GM23248 (cell line): ENCODE measurements around the gene SLC4A11. TPM values are rescaled to one million over a fixed set of nuclear protein-coding genes. Genes with fewer than 3 reads are reported as not detected.
A peak's percentile ranks its signal among the peaks of the same experiment; 100 is the strongest.

Source experiments
- DNase-seq: peaks from one replicate; pipeline ENCODE4 v3.0.0-alpha.2; 2015
- H2AFZ ChIP-seq: fragments of 200-600 bp; sonication (generic); 2 replicates; pipeline ENCODE4 v1.6.1; 2016; ENCODE audit warnings: antibody characterized with exemption
- H3F3A ChIP-seq: fragments of 200-600 bp; sonication (generic); 2 replicates; pipeline ENCODE4 v1.6.1; 2016; ENCODE audit warnings: mild to moderate bottlenecking, antibody characterized with exemption, mixed run types; ENCODE audit not compliant: insufficient read depth
- H3K27ac ChIP-seq: fragments of 200-600 bp; sonication (generic); 2 replicates; pipeline ENCODE4 v1.5.1; 2016; ENCODE audit warnings: mild to moderate bottlenecking
- H3K27me3 ChIP-seq: fragments of 200-600 bp; sonication (generic); replicated peaks from 2 replicates; pipeline ENCODE4 v1.6.1; 2016; ENCODE audit warnings: mild to moderate bottlenecking; ENCODE audit not compliant: insufficient read depth
- H3K36me3 ChIP-seq: fragments of 200-600 bp; sonication (generic); 2 replicates; pipeline ENCODE4 v1.6.1; 2016; ENCODE audit warnings: low read depth, mild to moderate bottlenecking
- H3K4me1 ChIP-seq: fragments of 200-600 bp; sonication (generic); 2 replicates; pipeline ENCODE4 v1.6.1; 2016; ENCODE audit warnings: mild to moderate bottlenecking; ENCODE audit not compliant: insufficient read depth
- H3K4me2 ChIP-seq: fragments of 200-600 bp; sonication (generic); one replicate; pipeline ENCODE4 v1.6.1; 2016; ENCODE audit warnings: mild to moderate bottlenecking; ENCODE audit not compliant: unreplicated experiment
- H3K4me3 ChIP-seq: fragments of 200-600 bp; sonication (generic); 2 replicates; pipeline ENCODE4 v1.5.1; 2016; ENCODE audit warnings: mild to moderate bottlenecking
- H3K79me2 ChIP-seq: fragments of 200-600 bp; sonication (generic); 2 replicates; pipeline ENCODE4 v1.6.1; 2016; ENCODE audit warnings: mild to moderate bottlenecking; ENCODE audit not compliant: insufficient read depth
- H3K9ac ChIP-seq: fragments of 200-600 bp; sonication (generic); 2 replicates; pipeline ENCODE4 v1.6.1; 2016; ENCODE audit warnings: mild to moderate bottlenecking
- H3K9me2 ChIP-seq: fragments of 200-600 bp; sonication (generic); 2 replicates; pipeline ENCODE4 v1.6.1; 2016; ENCODE audit warnings: mixed run types, mild to moderate bottlenecking, moderate library complexity; ENCODE audit not compliant: insufficient read depth
- H3K9me3 ChIP-seq: fragments of 200-600 bp; sonication (generic); one replicate; pipeline ENCODE4 v1.6.1; 2017; ENCODE audit warnings: low read depth
- H4K20me1 ChIP-seq: fragments of 200-600 bp; sonication (generic); 2 replicates; pipeline ENCODE4 v1.6.0; 2016; ENCODE audit not compliant: insufficient read depth
- EZH2 ChIP-seq: fragments of 200-600 bp; sonication (generic); IDR thresholded peaks from 2 replicates; pipeline ENCODE4 v1.6.1; 2018; ENCODE audit warnings: antibody characterized with exemption, mild to moderate bottlenecking; ENCODE audit not compliant: insufficient read depth, poor library complexity, severe bottlenecking
- EZH2phosphoT487 ChIP-seq: fragments of 200-600 bp; sonication (generic); IDR thresholded peaks from 2 replicates; pipeline ENCODE4 v1.6.1; 2018; ENCODE audit warnings: antibody characterized with exemption, moderate library complexity, mild to moderate bottlenecking, low read depth; ENCODE audit not compliant: insufficient read depth
- WGBS, 2 experiments: methylation state at CpG; one replicate each; pipeline ENCODE4 v1.1.6; 2015 to 2017; ENCODE audit warnings: low lambda C conversion rate in 2 of 2, low coverage in 1 of 2; ENCODE audit errors: missing lambda C conversion rate in 2 of 2; 5-methylcytosine and 5-hydroxymethylcytosine counted together
- in situ Hi-C: fragments of 300-500 bp; cut with MboI; formaldehyde crosslinking; loops from 2 replicates; pipeline ENCODE4 v1.15.0; 2020
- polyA plus RNA-seq: library from polyadenylated mRNA; unstranded; fragments of >200 nt; fragmentation: Nextera tagmentation; extraction: Ambion mirVana; gene quantifications from 2 replicates; pipeline ENCODE4 v1.2.1, GENCODE V29; 2016
- total RNA-seq: library from RNA; depleted of rRNA; stranded (reverse); fragments of >200 nt; shearing (Covaris generic); gene quantifications from 2 replicates; pipeline ENCODE4 v1.2.3, GENCODE V29; 2014

Gene SLC4A11
- total and polyA plus RNA-seq, 2 experiments from 2014 or later = 0.65 to 1.1 TPM

- Histone ChIP-seq H3K79me2 (no peaks in the 10 kb centered on the region), H3K36me3 (no peaks in the 10 kb centered on the region), H3K9me2 (no peaks in the 10 kb centered on the region), H2AFZ (no peak overlapping the region), H3K27me3 (peaks cover 8% of the 10 kb centered on the region; the same call in 1 of the 2 replicates), H3K4me1 (no peaks in the 10 kb centered on the region), H3K4me3 (no peak overlapping the region), H3K27ac (no peak overlapping the region), H3K9ac (no peak overlapping the region), H3K9me3 (no peaks in the 10 kb centered on the region), H3K4me2 (no peak overlapping the region), H3F3A (0 out of 2 replicates have a peak, but pooled peaks cover 4% of the 10 kb centered on the region), H4K20me1 (no peaks in the 10 kb centered on the region)
- DNase-seq = peak; percentile 25
- TF ChIP-seq EZH2phosphoT487 = no peak
- TF ChIP-seq EZH2 = no peak
- in situ Hi-C loops = no loop called here
- WGBS, 2 experiments = 58 to 61% methylated on average over 6 of the region's 6 CpGs
Observed at GRCh38 chr20:3242172-3242692, 3.2 kb upstream of the SLC4A11 start.

GRCh38 chr20:3240776-3241363 is 1.9 kb upstream of the SLC4A11 start:
- Histone ChIP-seq H3K27ac (no peak overlapping the region), H3K4me1 (no peaks in the 10 kb centered on the region), H3K9me3 (no peaks in the 10 kb centered on the region), H3K27me3 (peaks cover 8% of the 10 kb centered on the region; the same call in 1 of the 2 replicates), H3K36me3 (no peaks in the 10 kb centered on the region), H3K9me2 (no peaks in the 10 kb centered on the region), H4K20me1 (no peaks in the 10 kb centered on the region), H3K9ac (no peak overlapping the region), H3K4me2 (no peak overlapping the region), H3F3A (no peaks in the 10 kb centered on the region), H3K4me3 (no peak overlapping the region), H3K79me2 (no peaks in the 10 kb centered on the region), H2AFZ (no peak overlapping the region)
- in situ Hi-C loops = no loop called here
- no peak for DNase-seq
- 89 to 90% methylated on average over 15 of the region's 15 CpGs for WGBS, 2 experiments
- TF ChIP-seq EZH2 (no peak), EZH2phosphoT487 (no peak)

GRCh38 chr20:3239867-3240775 is 1.1 kb upstream of the SLC4A11 start:
- H3K4me3 ChIP-seq = peak overlapping the region; percentile 75
- H3K4me1 ChIP-seq = no peaks in the 10 kb centered on the region
- WGBS, 2 experiments = 14 to 29% methylated on average over 39 to 48 of the region's 54 CpGs
- H3K9me3 ChIP-seq = no peaks in the 10 kb centered on the region
- no peaks in the 10 kb centered on the region for H3K9me2 ChIP-seq
- no peaks in the 10 kb centered on the region for H3K79me2 ChIP-seq
- no peaks in the 10 kb centered on the region for H4K20me1 ChIP-seq
- no peak for TF ChIP-seq EZH2
- TF ChIP-seq EZH2phosphoT487 = 0 out of 2 replicates have a peak, but pooled peaks have one; percentile 13
- in situ Hi-C loops = no loop called here
- no peaks in the 10 kb centered on the region for H3F3A ChIP-seq
- peak overlapping the region; percentile 67 for H3K4me2 ChIP-seq
- H3K27ac ChIP-seq = no peak overlapping the region
- H3K36me3 ChIP-seq = no peaks in the 10 kb centered on the region
- peaks cover 8% of the 10 kb centered on the region; the same call in 1 of the 2 replicates for H3K27me3 ChIP-seq
- peak; percentile 59 for DNase-seq
- H2AFZ ChIP-seq = peak overlapping the region; percentile 95
- peak overlapping the region; percentile 46 for H3K9ac ChIP-seq

- H3K36me3 ChIP-seq = no peaks in the 10 kb centered on the region
- peak overlapping the region; percentile 46; the same call in 1 of the 2 replicates for H3K9ac ChIP-seq
Observed at GRCh38 chr20:3238616-3239025, 369 bp downstream of the SLC4A11 start.

More at GRCh38 chr20:3238616-3239025, 369 bp downstream of the SLC4A11 start:
- no peaks in the 10 kb centered on the region for H3K4me1 ChIP-seq
- no peaks in the 10 kb centered on the region for H3F3A ChIP-seq
- peak; percentile 66 for DNase-seq
- no peaks in the 10 kb centered on the region for H4K20me1 ChIP-seq
- no peak overlapping the region for H3K27ac ChIP-seq
- no peaks in the 10 kb centered on the region for H3K9me3 ChIP-seq
- TF ChIP-seq EZH2 (peak; percentile 11), EZH2phosphoT487 (no peak)
- 2 to 7% methylated on average over 11 to 41 of the region's 48 CpGs for WGBS, 2 experiments
- peak overlapping the region; percentile 95 for H2AFZ ChIP-seq
- H3K4me3 ChIP-seq = peak overlapping the region; percentile 75
- H3K27me3 ChIP-seq = peaks cover 8% of the 10 kb centered on the region; the same call in 1 of the 2 replicates
- in situ Hi-C loops = no loop called here
- H3K9me2 ChIP-seq = no peaks in the 10 kb centered on the region
- peak overlapping the region; percentile 67 for H3K4me2 ChIP-seq
- no peaks in the 10 kb centered on the region for H3K79me2 ChIP-seq
